A549 (cell line): ENCODE measurements around the gene RETREG1.

ENCODE experiments used
- ESRRA ChIP-seq: fragments of 150-350 bp; IDR thresholded peaks from 2 replicates; pipeline ENCODE4 v1.6.1; 2014; ENCODE audit warnings: mild to moderate bottlenecking, low read length, borderline replicate concordance
- ZNF302 ChIP-seq: fragments of 250-450 bp; sonication (Bioruptor Pico); IDR thresholded peaks from 2 replicates; pipeline ENCODE4 v1.9.0; 2021; ENCODE audit warnings: inconsistent platforms, mild to moderate bottlenecking, moderate library complexity

DNA sequence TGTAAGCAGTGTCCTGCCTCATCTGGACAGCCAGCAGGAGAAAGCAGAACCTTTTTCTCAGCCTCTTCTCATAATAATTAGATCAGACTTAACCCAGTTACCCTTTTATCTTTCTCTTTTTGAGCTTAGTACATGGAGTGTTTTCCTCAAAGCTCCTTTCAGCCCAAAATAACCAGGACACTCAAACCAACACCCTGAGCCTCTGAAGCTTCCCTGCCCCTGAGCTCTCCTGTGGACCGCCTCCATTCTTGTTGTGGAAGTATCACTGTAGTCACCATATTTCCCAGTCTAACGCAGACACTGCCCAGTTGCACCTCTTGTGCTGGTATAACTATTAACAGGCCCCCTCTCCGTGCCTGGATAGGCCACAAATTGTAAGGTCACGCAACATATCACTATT is 97.4 kb downstream of the RETREG1 start:
- TF ChIP-seq ZNF302 (CRISPR knock-in tag) (no peak), ESRRA (no peak)
